SK-N-MC (cell line): Measurements from ENCODE around the gene ARPC1A.

ENCODE experiments used
- EZH2 ChIP-seq: fragments of 200-600 bp; sonication (generic); IDR thresholded peaks from one replicate; pipeline ENCODE4 v1.6.1; 2017; ENCODE audit warnings: antibody characterized with exemption
- FOXP2 ChIP-seq: optimal IDR thresholded peaks from 2 replicates; pipeline ENCODE3; 2011; ENCODE audit warnings: mild to moderate bottlenecking, moderate library complexity; ENCODE audit not compliant: insufficient read depth; ENCODE audit errors: extremely low read length, control extremely low read depth
- POLR2AphosphoS5 ChIP-seq: IDR thresholded peaks from 2 replicates; pipeline ENCODE4 v1.6.1; 2012; ENCODE audit warnings: mild to moderate bottlenecking, low read depth, low read length, borderline replicate concordance

DNA sequence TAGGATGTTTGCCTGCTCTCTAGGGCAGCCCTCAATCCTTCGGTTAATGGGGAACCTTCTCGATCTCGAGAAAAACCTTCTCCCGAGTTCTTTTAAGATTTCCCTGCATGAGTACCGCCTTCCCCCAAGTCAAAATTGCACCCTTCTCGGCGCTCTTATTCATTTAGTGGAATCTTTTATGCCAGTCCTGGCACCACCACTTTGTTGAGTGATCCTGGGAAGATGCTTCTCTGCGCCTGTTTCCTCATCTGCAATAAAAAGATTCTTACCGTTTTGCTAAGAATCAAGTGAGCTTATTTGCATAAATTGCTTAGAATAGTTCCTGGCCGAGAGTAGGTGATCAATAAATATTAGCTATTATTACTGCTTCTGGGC lies 697 bp downstream of the ARPC1A start:
- TF ChIP-seq POLR2AphosphoS5 (no peak), EZH2 (no peak), FOXP2 (no peak)
